Right atrium auricular region (tissue), 2 donors: Measurements from ENCODE around the gene CEP104. TPM values are rescaled to one million over a fixed set of nuclear protein-coding genes. Genes with fewer than 3 reads are reported as not detected.

Source experiments
- DNase-seq: peaks from one replicate; pipeline ENCODE4 v3.0.0-alpha.2; 2019; ENCODE audit warnings: low spot score
- H3K27ac ChIP-seq, 2 donors: fragments of 200-600 bp; sonication (generic); 1 replicate in 1 of 2; 2 replicates in 1 of 2; pipeline ENCODE4 v1.5.1; 2016 to 2019
- H3K27me3 ChIP-seq, 2 donors: fragments of 200-600 bp; sonication (generic); one replicate each; pipeline versions ENCODE4 v1.5.1 to v1.6.0; 2017 to 2019
- H3K36me3 ChIP-seq: fragments of 200-600 bp; sonication (generic); one replicate; pipeline ENCODE4 v1.5.1; 2016
- H3K4me1 ChIP-seq, 2 donors: fragments of 200-600 bp; sonication (generic); one replicate each; pipeline versions ENCODE4 v1.5.1 to v1.6.0; 2017 to 2019
- H3K4me3 ChIP-seq, 2 donors: fragments of 200-600 bp; sonication (generic); 1 replicate in 1 of 2; 2 replicates in 1 of 2; pipeline ENCODE4 v1.5.1; 2017 to 2019; ENCODE audit warnings: mild to moderate bottlenecking in 1 of 2, moderate library complexity in 1 of 2
- H3K9me3 ChIP-seq, 2 donors: fragments of 200-600 bp; sonication (generic); one replicate each; pipeline ENCODE4 v1.5.1; 2019
- total RNA-seq, 2 donors: library from RNA; depleted of rRNA; stranded (reverse); fragments of >200 nt; gene quantifications; one replicate each; pipeline ENCODE4 v1.1.0, GENCODE V29; 2016
- TF ChIP-seq, protein P1 (sequence below), 2 donors: fragments of 200-600 bp; sonication (generic); IDR thresholded peaks; one replicate each; pipeline ENCODE4 v1.5.1; 2019; ENCODE audit warnings: antibody characterized with exemption in 2 of 2

CEP104 gene
- total RNA-seq, 2 donors from 2014 or later, result 21.7 to 25.9 TPM

DNA sequence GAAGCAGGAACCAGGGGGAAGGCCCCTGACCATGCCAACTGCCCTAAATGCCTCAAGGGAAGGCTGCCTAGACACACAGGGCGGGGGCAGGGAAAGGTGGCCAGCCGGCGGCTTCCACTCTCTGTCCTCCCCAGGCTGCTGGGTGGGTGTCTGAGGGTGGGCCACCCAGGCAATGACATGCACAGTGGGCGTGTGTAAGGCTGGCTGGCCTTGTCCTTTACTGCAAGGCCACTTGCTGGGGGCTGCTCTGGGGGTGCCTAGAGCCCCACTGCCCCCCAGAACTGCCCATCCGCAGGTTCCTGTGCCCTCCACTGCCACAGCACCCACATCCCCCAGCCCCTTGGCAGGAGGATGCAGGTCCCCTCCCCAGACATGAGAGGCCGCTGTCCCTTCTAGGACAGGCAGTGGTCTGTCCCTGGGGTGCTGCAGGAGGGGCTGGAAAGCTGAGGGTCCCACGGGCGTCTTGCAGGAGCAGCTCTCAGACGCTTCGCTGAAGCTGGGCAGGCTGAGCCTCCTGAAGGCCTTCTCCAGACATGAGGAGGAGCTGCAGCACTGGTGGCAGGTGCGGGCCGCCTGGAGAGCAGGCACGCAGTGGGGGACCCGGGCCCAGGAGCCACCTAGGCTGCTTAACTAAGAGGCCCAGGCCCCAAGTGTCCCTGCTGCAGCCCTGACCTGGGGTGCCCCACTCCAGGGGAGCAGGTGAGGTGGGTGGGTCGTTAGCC is 94.7 kb downstream of the CEP104 start:
- Histone ChIP-seq H3K27ac (no peak overlapping the region), H3K27me3 (no peaks in the 10 kb centered on the region), H3K4me1 (no peaks in the 10 kb centered on the region), H3K4me3 (no peak overlapping the region), H3K36me3 (no peaks in the 10 kb centered on the region), H3K9me3 (no peaks in the 10 kb centered on the region)
- no peak for DNase-seq
- TF ChIP-seq, protein P1, sequence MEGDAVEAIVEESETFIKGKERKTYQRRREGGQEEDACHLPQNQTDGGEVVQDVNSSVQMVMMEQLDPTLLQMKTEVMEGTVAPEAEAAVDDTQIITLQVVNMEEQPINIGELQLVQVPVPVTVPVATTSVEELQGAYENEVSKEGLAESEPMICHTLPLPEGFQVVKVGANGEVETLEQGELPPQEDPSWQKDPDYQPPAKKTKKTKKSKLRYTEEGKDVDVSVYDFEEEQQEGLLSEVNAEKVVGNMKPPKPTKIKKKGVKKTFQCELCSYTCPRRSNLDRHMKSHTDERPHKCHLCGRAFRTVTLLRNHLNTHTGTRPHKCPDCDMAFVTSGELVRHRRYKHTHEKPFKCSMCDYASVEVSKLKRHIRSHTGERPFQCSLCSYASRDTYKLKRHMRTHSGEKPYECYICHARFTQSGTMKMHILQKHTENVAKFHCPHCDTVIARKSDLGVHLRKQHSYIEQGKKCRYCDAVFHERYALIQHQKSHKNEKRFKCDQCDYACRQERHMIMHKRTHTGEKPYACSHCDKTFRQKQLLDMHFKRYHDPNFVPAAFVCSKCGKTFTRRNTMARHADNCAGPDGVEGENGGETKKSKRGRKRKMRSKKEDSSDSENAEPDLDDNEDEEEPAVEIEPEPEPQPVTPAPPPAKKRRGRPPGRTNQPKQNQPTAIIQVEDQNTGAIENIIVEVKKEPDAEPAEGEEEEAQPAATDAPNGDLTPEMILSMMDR (IDR thresholded peaks at IDR 0.05), result no peak

Other genes starting within 250 kb of the CEP104 start
- gene MEGF6, start 245.7 kb downstream of the CEP104 start, total RNA-seq, result 10 to 100 TPM; 14.9 to 32.6 TPM
- gene TPRG1L, start 232.2 kb downstream of the CEP104 start, total RNA-seq, result 10 to 100 TPM; 30.0 to 33.3 TPM
- gene WRAP73, start 207.1 kb downstream of the CEP104 start, total RNA-seq, result 10 to 100 TPM in 1 of 2 donors, 1 to 10 TPM in 1; 6.8 to 11.4 TPM
- under 1 TPM in 1 of 2 donors, not detected in 1; 0.16 TPM for gene TP73, start 204.7 kb downstream of the CEP104 start, total RNA-seq
- not detected for gene CCDC27, start 104.8 kb downstream of the CEP104 start, total RNA-seq
- 10 to 100 TPM; 40.4 to 54.6 TPM for gene SMIM1, start 84.5 kb downstream of the CEP104 start, total RNA-seq
- gene LRRC47, start 60.7 kb downstream of the CEP104 start, total RNA-seq, result 10 to 100 TPM; 31.7 to 33.6 TPM
- gene DFFB, start 265 bp upstream of the CEP104 start, total RNA-seq, result 1 to 10 TPM; 3.2 to 5.3 TPM
- gene C1orf174, start 43.1 kb upstream of the CEP104 start, total RNA-seq, result 10 to 100 TPM in 1 of 2 donors, 1 to 10 TPM in 1; 9.1 to 18.8 TPM